B cell (primary cell): ENCODE data around the gene MAGEA11. TPM values are rescaled to one million over a fixed set of nuclear protein-coding genes. Genes with fewer than 3 reads are reported as not detected.

ENCODE experiments used
- ATAC-seq: fragments of 200-7000 bp; cut with Tn5 transposase; one replicate; pipeline ENCODE4 v1.10.0; 2021; ENCODE audit warnings: low read depth, mild to moderate bottlenecking, moderate number of reproducible peaks, moderate library complexity
- CTCF ChIA-PET: fragments of 350-600 bp; sonication (Branson Sonifier 250); formaldehyde crosslinking; loops from one replicate; lab custom pipeline; 2021; ENCODE audit warnings: antibody characterized with exemption, inconsistent platforms; lab: Charles Lee
- POLR2A ChIA-PET: fragments of 350-600 bp; sonication (Branson Sonifier 250); formaldehyde crosslinking; loops from one replicate; lab custom pipeline; 2021; ENCODE audit warnings: antibody characterized with exemption; lab: Charles Lee
- DNase-seq: peaks from one replicate; pipeline ENCODE4 v3.0.0; 2013
- H2AFZ ChIP-seq: 2 replicates; pipeline ENCODE4 v1.6.1; 2012; ENCODE audit warnings: mild to moderate bottlenecking, low read depth, low read length; ENCODE audit not compliant: insufficient read depth, poor library complexity, severe bottlenecking
- H3K27ac ChIP-seq, 2 donors: 1 replicate in 1 of 2; 2 replicates in 1 of 2; pipeline ENCODE4 v1.5.1; 2012 to 2013; ENCODE audit warnings: low read length in 2 of 2, mild to moderate bottlenecking in 2 of 2, moderate library complexity in 1 of 2
- H3K27me3 ChIP-seq, 4 experiments: fragments of 200-600 bp in 1 of 4; sonication (generic) in 1 of 4; replicated peaks in 1 of 4; 1 replicate in 2 of 4; 2 replicates in 2 of 4; pipeline versions ENCODE4 v1.6.1 to v1.7.0; 2013 to 2016; ENCODE audit warnings: low read length in 3 of 4, mild to moderate bottlenecking in 2 of 4, mixed read lengths in 1 of 4, moderate library complexity in 1 of 4; ENCODE audit not compliant: insufficient read depth in 4 of 4, control insufficient read depth in 3 of 4; ENCODE audit errors: control extremely low read depth in 1 of 4
- H3K36me3 ChIP-seq, 2 experiments: replicated peaks in 1 of 2; 1 replicate in 1 of 2; 2 replicates in 1 of 2; pipeline versions ENCODE4 v1.6.1 to v1.7.1; 2013; ENCODE audit warnings: low read length in 1 of 2; ENCODE audit not compliant: insufficient read depth in 2 of 2, control insufficient read depth in 1 of 2; ENCODE audit errors: control extremely low read depth in 1 of 2, extremely low read depth in 1 of 2
- H3K4me1 ChIP-seq, 2 donors: fragments of 200-600 bp in 1 of 2; sonication (generic) in 1 of 2; 1 replicate in 1 of 2; 2 replicates in 1 of 2; pipeline versions ENCODE4 v1.5.1 to v1.6.1; 2013 to 2017; ENCODE audit warnings: low read length in 2 of 2; ENCODE audit not compliant: control insufficient read depth in 2 of 2, insufficient read depth in 2 of 2
- H3K4me2 ChIP-seq: replicated peaks from 2 replicates; pipeline ENCODE3; 2012; ENCODE audit warnings: mild to moderate bottlenecking, low read depth, low read length; ENCODE audit not compliant: poor library complexity, severe bottlenecking
- H3K4me3 ChIP-seq, 5 experiments: fragments of 200-600 bp in 1 of 5; sonication (generic) in 1 of 5; 1 replicate in 3 of 5; 2 replicates in 2 of 5; pipeline versions ENCODE4 v1.5.1 to v1.7.0; 2011 to 2016; ENCODE audit warnings: low read length in 4 of 5, mild to moderate bottlenecking in 4 of 5, low read depth in 2 of 5, control low read depth in 1 of 5, moderate library complexity in 1 of 5; ENCODE audit not compliant: insufficient read depth in 1 of 5; ENCODE audit errors: control extremely low read depth in 1 of 5, extremely low read depth in 1 of 5
- H3K79me2 ChIP-seq: fragments of 200-600 bp; sonication (generic); one replicate; pipeline ENCODE4 v1.6.0; 2016; ENCODE audit warnings: low read length; ENCODE audit not compliant: control insufficient read depth, insufficient read depth
- H3K9ac ChIP-seq: fragments of 200-600 bp; sonication (generic); 2 replicates; pipeline ENCODE4 v1.6.1; 2017; ENCODE audit warnings: mild to moderate bottlenecking, low read length, moderate library complexity
- H3K9me3 ChIP-seq, 3 donors: one replicate each; pipeline versions ENCODE4 v1.6.1 to v1.7.1; 2013; ENCODE audit warnings: low read length in 2 of 3; ENCODE audit not compliant: control insufficient read depth in 2 of 3, insufficient read depth in 1 of 3; ENCODE audit errors: control extremely low read depth in 1 of 3
- H4K20me1 ChIP-seq: 2 replicates; pipeline ENCODE4 v1.6.0; 2012; ENCODE audit warnings: mild to moderate bottlenecking, low read length; ENCODE audit not compliant: insufficient read depth, control insufficient read depth, poor library complexity, severe bottlenecking
- H3K27ac Mint-ChIP-seq: one replicate; pipeline ENCODE4 v1.8.0; 2021; ENCODE audit warnings: mixed read lengths
- H3K27me3 Mint-ChIP-seq: one replicate; pipeline ENCODE4 v1.8.0; 2021; ENCODE audit warnings: mixed read lengths
- H3K4me1 Mint-ChIP-seq: one replicate; pipeline ENCODE4 v1.8.0; 2021; ENCODE audit warnings: mixed read lengths
- H3K4me3 Mint-ChIP-seq: one replicate; pipeline ENCODE4 v1.8.0; 2021; ENCODE audit warnings: mixed read lengths
- H3K9me3 Mint-ChIP-seq: one replicate; pipeline ENCODE4 v1.8.0; 2022; ENCODE audit warnings: mixed read lengths; ENCODE audit not compliant: insufficient read depth
- CTCF ChIP-seq: fragments of 200-600 bp; IDR thresholded peaks from one replicate; pipeline ENCODE4 v1.8.0; 2022; ENCODE audit warnings: antibody characterized with exemption, mild to moderate bottlenecking
- EZH2 ChIP-seq: IDR thresholded peaks from 2 replicates; pipeline ENCODE4 v1.6.1; 2012; ENCODE audit warnings: borderline replicate concordance, low read depth, mild to moderate bottlenecking, moderate library complexity, low read length; ENCODE audit not compliant: insufficient read depth, poor library complexity, severe bottlenecking
- WGBS: methylation state at CpG from one replicate; pipeline ENCODE4 v1.1.5; 2013; ENCODE audit warnings: missing lambda C conversion rate; ENCODE audit not compliant: insufficient coverage; 5-methylcytosine and 5-hydroxymethylcytosine counted together
- intact Hi-C: fragments of 100-400 bp; cut with micrococcal nuclease; formaldehyde crosslinking; loops from one replicate; pipeline ENCODE4 v1.10.0; 2022
- polyA plus RNA-seq: library from polyadenylated mRNA; depleted of rRNA; stranded (reverse); fragments of >200 nt; gene quantifications from 2 replicates; pipeline ENCODE4 v1.2.3, GENCODE V29; 2012
- total RNA-seq, 2 donors: library from RNA; stranded (reverse); fragments of 120-200 nt in 1 of 2; gene quantifications; 1 replicate in 1 of 2; 2 replicates in 1 of 2; pipeline versions ENCODE4 v1.2.3 to v1.2.4, GENCODE V29; 2013 to 2022

Gene MAGEA11
- total and polyA plus RNA-seq, 2 donors (not counting 1 experiment from before 2014, with no cell fraction given), result not detected

GRCh38 chrX:149715468-149715867 is 3.6 kb downstream of the MAGEA11 start:
- Histone ChIP-seq H3K9ac (no peak overlapping the region), H3K36me3 (no peaks in the 10 kb centered on the region), H4K20me1 (no peaks in the 10 kb centered on the region), H3K4me1 (peaks cover 14% of the 10 kb centered on the region in 2 donors), H3K79me2 (no peaks in the 10 kb centered on the region), H3K27me3 (no peaks in the 10 kb centered on the region), H3K4me3 (no peak overlapping the region), H3K9me3 (no peaks in the 10 kb centered on the region), H2AFZ (peak overlapping the region; percentile 38), H3K27ac (peak overlapping the region in 1 of 2 donors; percentile 60), H3K4me2 (peak overlapping the region; percentile 3)
- peak; percentile 10 for ATAC-seq
- WGBS, result 0% methylated on average over 1 of the region's 2 CpGs
- peaks cover 14% of the 10 kb centered on the region for H3K4me1 Mint-ChIP-seq
- intact Hi-C loops, result no loop called here
- H3K9me3 Mint-ChIP-seq, result no peaks in the 10 kb centered on the region
- DNase-seq, result peak; percentile 3
- no peak overlapping the region for H3K4me3 Mint-ChIP-seq
- TF ChIP-seq CTCF, result no peak
- TF ChIP-seq EZH2, result no peak
- CTCF ChIA-PET, result no interaction called here
- POLR2A ChIA-PET, result no interaction called here
- no peak overlapping the region for H3K27ac Mint-ChIP-seq
- H3K27me3 Mint-ChIP-seq, result no peaks in the 10 kb centered on the region

GRCh38 chrX:149716632-149717031 is 4.8 kb downstream of the MAGEA11 start:
- POLR2A ChIA-PET, result no interaction called here
- H3K4me2 ChIP-seq, result no peak overlapping the region
- WGBS, result no CpG with 5 or more reads among the region's 3 CpGs
- intact Hi-C loops, result no loop called here
- TF ChIP-seq CTCF, result no peak
- no peak for TF ChIP-seq EZH2
- Mint-ChIP-seq H3K27ac (no peak overlapping the region), H3K4me1 (peaks cover 14% of the 10 kb centered on the region), H3K27me3 (no peaks in the 10 kb centered on the region), H3K4me3 (no peak overlapping the region), H3K9me3 (no peaks in the 10 kb centered on the region)
- CTCF ChIA-PET, result no interaction called here
- H3K36me3 ChIP-seq, result no peaks in the 10 kb centered on the region
- ATAC-seq (no peak), DNase-seq (no peak)
- H3K4me1 ChIP-seq, result peaks cover 14% of the 10 kb centered on the region in 2 donors
- no peaks in the 10 kb centered on the region for H3K79me2 ChIP-seq
- H3K9me3 ChIP-seq, result no peaks in the 10 kb centered on the region
- H3K27ac ChIP-seq, result no peak overlapping the region
- no peaks in the 10 kb centered on the region for H3K27me3 ChIP-seq
- H3K4me3 ChIP-seq, result no peak overlapping the region
- H4K20me1 ChIP-seq, result no peaks in the 10 kb centered on the region
- H2AFZ ChIP-seq, result no peak overlapping the region
- no peak overlapping the region for H3K9ac ChIP-seq
